GM18873 (cell line): Measurements from ENCODE around the gene CLTRN.
A peak's percentile ranks its signal among the peaks of the same experiment; 100 is the strongest.
"Not testable (repeated sequence)": the region's sequence is repeated elsewhere in the genome, so short reads cannot be mapped to it uniquely, and the experiment has no call there.

ENCODE experiments used
- ATAC-seq: cut with Tn5 transposase; IDR thresholded peaks from one replicate; pipeline ENCODE4 v1.9.1; 2021; ENCODE audit warnings: mild to moderate bottlenecking, moderate library complexity, moderate number of reproducible peaks; ENCODE audit not compliant: unreplicated experiment, low FRiP score

Gene CLTRN, protein sequence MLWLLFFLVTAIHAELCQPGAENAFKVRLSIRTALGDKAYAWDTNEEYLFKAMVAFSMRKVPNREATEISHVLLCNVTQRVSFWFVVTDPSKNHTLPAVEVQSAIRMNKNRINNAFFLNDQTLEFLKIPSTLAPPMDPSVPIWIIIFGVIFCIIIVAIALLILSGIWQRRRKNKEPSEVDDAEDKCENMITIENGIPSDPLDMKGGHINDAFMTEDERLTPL

DNA sequence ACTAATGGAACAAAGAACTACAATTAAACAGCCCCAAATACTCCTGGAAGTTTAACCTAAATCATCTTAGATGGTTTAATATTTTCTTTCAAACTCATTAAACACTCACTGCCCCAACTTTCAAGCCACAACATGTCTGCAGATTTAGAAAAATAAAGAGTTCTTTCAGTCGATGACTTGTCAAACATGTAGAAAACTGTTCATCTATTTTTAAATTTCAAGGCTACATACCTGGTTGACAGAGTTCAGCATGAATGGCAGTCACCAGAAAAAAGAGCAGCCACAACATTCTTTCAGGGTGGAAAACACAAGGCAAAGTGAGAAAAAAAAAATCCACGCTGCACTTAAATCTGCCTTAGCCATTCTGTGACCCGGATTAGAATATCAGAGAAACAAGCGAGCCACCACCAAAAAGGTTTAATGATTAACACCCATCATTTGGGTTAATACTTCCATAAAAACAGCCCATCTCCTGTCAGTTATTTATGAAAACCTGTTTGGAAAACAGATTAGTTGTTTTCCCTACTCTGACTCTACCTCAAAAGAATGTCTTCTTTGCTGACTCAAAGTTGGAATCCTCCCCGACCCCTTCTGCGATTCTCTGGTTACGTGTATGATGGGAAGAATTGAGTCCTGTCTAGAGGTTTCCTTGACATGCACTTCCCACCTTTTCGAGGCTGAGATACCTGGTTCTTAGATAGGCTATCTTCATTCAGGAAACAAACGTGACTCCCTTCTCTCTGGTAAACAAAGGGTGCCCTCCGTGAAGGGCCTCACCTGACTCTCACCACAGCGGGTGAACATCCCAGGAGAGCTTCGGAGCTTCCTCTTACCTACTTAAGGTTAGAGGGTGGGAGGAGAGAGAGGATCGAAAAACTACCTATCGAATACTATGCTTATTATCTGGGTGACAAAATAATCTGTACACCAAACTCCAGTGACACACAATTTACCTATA lies at the start of gene CLTRN:
Gene CLTRN, minus strand, starts transcription at position 319 of the 958 bp plus-strand sequence. Its CDS starts 30 bp downstream, at position 289.
- ATAC-seq, result no peak

DNA sequence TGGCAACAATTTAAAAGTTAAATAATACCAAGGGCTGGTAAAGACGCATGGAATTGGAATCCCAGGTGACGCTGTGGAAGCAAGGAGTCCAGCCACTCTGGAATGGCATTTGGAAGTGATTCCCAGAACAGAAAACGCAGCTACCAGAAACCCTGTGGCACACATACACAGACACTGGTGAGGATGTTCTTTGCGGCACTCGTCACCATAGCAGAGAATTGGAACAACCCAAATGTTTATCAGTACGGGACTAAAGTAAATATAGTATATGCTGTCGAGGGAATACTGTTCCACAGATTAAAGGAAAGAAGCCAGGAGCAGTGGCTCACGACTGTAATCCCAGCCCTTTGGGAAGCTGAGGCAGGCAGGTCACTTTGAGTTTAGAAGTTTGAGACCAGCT lies 39.7 kb upstream of the CLTRN start:
- ATAC-seq, result not testable (repeated sequence)

DNA sequence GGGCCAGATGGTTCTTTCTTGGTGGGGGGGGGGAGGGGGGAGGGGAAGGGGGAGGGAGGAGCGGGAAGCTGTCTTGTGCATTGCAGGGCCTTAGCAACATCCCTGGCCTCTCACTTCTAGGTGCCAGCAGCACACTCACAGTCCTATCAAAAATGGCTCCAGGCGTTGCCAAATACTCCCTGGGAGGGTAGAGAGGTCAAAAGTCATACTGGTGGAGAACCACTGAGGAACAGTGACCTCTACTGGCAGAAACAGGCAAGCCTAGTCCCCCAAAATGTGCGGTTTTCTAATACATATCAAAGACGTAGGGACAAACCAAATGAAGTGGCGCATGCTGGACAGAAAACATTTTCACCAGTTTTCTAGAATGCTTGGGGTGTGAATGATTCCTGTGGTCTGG lies 39.2 kb upstream of the CLTRN start:
- not testable (repeated sequence) for ATAC-seq

DNA sequence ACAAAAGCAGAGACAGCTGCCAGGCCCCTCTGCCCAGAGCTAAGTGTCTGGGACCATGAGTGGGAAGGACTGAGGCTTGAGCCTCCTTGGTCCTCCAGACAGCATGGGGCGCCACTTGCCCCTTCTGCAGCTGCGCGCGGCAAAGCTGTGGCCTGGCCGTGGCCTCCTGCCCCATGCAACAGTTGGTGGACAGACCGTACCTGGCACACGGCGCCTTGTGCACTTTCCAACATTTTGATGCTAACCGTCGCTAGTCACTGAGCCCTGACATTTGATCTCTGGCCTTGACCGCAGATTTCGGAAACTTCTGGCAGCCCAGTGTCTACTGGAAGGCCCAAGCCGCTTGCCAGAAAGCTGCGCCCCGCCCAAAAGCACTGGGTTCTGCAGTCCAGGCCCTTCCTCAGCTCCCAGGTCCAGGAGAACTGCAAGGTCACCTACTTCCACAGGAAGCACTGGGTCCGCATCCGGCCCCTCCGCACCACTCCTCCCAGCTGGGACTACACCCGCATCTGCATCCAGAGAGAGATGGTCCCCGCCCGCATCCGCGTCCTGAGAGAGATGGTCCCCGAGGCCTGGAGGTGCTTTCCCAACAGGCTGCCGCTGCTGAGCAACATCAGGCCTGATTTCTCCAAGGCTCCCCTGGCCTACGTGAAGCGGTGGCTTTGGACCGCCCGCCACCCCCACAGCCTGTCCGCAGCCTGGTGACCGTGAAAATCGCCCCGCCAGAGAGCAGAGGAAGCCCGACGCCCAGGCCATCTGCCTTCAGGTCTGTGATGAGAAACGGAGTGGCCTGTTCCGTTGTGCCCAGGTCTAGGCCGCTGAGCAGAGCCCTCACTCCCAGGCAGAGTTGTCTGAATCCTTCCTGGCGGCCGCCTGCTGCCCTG lies 38.1 kb upstream of the CLTRN start:
- no peak for ATAC-seq

DNA sequence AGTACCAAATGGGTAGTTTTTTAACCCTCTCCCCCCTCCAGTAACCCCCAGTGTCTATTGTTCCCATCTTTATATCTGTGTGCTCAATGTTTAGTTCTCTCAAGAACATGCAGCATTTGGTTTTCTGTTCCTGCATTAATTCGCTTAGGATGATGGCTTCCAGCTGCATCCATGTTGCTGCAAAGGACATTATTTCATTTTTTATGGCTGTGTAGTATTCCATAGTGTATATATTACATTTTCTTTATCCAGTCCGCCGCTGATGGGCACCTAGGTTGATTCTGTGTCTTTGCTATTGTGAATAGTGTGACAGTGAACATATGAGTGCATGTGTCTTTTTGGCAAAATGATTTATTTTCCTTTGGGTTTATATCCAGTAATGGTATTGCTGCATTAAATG lies 31.9 kb upstream of the CLTRN start:
- ATAC-seq, result no peak

DNA sequence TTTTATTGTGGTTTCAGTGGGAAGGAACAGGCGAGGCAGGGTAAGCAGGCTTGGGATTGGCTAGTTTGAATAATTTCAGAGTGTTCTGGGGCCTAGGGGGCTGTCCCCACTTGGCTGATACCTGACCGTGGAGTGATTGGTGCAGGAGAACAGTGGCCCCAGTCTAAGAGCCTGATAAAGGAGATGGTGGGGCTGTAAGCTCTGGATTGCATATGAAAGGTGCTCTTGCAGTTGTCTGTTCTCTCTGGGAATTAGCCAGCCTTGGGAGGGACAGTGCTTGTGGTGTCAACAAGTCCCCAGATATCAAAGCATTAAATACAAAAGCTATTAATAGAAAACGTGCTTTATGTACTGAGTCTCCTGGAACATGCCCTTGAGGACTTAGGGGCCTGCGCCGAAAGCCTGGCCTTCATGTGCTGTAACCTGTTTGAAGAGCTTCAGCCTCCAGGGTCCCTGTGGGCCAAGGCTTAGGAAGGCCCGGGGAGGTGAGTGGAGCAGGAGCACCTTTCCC lies 30.4 kb upstream of the CLTRN start:
- ATAC-seq, result no peak

DNA sequence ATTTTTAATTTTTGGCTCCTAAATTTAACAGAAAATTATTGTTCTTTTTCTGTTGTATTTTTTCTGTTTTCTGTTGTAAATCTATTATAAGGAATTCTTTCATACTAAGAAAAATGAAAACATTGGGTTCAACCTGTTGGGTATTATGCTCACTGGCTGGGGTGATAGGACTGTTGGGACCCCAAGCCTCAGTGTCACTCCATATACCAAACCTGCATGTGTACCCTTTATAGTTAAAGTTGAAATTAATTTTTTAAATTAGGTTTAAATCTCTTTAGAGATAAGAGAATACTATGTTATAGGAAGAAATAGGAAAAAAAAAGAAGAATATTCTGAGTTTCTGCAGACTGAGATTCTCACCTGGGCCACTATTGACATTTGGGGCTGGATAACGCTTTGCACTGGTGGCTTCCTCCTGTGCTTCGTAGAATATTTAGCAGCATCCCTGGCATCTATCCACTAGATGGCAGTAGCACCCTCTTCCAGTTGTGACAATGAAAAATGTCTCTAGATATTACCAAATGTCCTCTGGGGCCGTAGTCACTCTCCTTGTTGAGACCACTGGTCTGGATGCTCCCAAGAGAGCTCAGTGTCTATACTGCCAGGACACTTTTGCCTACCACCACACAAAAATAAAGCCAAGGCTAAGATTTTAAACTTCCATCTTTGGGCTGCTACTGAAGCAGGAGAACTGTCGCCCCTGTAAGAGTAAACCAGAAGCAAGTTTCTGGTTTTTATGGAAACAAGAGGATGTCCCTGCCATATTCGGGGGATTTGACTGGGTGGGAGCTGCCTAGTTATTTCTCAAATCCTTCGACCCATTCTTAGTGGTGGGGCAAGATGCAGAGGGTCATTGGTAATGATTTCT lies 22.4 kb upstream of the CLTRN start:
- peak; percentile 85 for ATAC-seq

DNA sequence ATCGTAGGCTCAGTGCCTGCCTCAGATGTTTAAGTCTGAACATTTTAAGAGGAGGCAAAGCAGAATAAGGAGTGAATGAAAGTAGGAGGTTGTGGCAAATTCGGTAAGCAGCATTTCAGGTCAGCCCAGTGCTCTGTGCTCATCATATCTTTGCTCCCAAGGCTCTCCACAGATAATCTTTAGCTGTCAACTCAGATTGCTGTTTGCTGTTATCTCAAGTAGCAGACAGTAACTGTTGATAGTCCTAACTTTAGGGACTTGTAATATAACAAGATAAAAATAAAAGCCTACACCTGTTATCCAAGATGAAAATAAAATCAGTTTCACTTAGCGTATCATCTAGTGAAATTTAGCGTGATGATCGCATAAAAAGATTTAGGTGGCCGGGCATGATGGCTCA lies 18.6 kb upstream of the CLTRN start:
- no peak for ATAC-seq

DNA sequence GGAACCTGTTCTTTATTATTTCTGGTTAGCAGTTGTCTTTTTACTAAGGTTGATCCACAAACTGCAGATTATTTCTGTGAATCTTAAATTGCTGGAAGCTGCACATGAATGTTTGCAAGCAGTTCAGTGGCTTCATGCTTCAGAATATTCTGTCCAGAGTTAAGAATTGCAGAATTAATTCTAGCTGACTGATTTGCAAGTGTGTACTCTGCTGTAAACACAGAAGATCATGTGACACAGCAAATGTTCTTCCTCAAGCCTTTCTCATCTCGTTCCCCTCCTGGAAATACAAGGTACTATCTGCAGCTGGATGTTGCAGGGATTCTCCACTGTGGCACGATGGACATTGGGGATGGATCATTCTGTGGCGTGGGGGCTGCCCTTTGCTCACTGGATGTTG lies 16.8 kb upstream of the CLTRN start:
- ATAC-seq, result no peak

DNA sequence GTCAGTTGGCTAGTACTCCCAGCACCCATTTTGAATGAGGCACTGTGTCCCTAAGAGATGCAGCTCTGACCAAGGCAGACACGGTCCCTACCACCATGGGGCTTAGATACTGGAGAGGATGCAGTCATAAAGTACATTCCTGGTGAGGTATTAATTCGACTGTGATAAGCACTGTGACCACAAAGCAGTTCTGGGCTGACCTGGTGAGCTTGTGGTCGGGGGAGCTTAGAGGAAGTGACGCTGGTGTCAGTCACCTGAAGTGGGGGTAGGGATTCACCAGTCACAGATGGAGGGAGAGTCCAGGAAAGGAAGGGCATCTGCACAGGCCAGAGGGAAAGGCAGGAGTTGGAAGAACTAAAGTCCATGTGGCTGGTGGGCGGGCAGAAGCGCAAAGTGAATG lies 15.8 kb upstream of the CLTRN start:
- ATAC-seq, result no peak

DNA sequence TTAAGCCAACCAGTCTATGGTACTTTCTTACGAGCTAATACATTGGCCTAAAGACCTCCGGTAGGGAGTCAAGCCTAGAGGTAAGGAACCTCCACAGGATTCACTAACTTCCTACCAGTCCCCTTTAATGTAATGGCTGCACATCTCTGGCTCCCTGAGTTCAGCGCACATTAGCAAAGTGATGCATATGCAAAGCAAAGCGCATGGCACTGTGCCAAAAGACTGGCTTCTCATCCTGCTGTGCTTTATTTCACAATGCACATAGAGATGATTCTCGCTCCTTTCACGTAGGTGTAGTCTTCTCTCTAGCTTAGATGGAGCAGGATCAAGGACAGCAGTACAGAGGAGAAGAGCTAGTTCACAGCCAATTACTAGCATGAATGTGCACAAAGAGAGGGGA lies 14.6 kb upstream of the CLTRN start:
- no peak for ATAC-seq

DNA sequence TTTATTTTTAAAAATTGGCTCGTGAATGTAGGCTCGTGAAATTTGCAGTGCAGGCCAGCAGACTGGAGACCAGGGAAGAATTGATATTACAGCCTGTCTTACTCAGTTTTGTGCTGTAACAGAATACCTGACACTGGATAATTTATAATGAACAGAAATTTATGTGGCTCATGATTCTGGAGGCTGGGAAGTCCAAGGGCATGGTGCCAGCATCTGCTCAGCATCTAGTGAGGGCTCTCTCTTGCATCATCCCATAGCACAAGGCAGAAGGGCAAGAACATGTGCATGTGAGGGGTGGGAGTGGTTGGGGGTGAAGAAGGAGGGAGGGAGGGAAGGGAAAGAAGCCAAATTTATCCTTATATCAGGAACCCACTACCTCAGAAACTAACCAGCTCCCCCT lies 13.7 kb upstream of the CLTRN start:
- no peak for ATAC-seq

DNA sequence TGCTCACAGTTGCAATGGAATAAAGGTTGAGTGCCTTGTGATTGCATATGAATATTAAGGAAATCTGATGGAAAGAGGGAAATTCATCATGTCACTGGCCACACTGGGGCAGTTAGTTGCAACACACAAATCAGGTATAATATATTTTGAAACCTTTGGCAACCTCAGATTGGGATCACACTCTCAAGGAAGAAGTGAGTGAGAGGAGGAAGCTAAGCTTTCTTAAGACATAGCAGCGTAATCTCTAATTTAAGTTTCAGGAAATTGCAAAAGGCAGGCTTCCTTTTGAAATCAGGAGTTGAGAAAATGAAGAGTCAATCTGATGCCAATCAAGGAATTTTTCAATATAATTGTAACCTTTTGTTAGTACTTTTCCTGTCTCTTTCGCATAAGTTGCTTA lies 12.3 kb upstream of the CLTRN start:
- ATAC-seq, result no peak

DNA sequence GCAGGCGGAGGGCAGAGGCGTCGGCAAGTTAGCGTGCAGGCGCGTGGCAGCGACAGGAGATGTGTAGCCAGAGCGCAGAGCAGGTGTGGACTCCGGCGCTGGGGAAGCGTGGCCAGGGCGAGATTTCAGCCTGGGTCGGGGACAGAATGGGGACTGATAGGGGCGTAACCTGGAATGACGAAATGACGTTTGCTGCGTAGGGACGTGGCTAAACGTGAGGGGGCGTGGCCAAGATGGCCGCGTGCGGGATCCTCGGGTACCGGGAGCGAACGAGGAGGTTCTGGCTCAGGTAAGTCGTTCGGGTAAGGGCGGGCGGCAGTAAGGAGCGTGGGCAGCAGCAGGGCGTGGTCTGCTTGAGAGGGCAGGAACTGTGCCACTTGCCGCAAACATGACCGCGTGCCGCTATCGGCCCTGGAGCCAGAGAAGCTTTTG lies 10.9 kb upstream of the CLTRN start:
- peak; percentile 65 for ATAC-seq

DNA sequence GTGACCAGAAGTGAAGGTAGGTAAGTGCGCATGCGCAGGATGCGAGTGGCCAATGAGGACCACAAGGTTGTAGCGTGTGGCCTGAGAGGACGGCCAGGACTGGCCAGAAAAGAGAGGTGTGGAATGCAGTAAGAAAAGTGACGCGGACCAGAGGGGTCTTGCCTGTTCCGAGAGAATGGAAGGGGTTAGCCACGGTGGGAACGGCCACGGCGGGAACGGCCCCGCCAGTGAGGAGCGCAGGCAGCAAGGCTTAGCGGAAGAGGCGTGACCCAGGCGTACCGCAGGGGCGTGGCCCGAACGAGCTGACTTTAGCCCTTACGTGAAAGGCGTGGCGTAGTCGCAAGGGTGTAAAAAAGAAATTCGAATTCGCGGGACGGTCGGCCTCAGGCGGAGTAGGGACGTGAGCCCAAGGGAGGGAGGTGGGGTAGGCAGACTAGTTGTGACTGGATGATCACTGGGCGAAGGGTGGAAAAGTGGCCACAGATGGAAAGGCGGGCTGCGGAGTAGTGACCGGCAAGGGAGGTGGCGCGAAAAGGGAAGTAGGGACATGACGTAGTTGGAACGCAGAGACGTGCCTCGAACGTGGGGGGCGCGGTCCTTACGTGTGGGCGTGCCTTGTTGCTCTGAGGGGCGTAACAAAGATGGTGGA lies 10.4 kb upstream of the CLTRN start:
- ATAC-seq, result peak; percentile 82

DNA sequence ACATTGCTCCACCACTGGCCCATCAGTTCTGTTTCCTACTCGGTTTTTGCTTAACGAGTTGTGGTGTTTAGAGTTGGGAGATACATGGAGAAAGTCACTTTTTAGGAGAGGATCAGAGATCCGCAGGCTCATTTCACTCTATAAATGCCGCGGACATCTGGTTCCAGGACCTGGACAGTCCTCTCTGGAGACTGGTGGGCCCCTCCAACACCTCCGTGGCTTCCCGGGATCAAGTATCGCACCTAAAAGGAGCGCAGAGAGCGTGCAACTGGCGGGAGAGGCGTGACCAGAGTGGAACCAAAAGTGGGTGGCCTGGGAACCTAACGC lies 9.9 kb upstream of the CLTRN start:
- ATAC-seq, result no peak

DNA sequence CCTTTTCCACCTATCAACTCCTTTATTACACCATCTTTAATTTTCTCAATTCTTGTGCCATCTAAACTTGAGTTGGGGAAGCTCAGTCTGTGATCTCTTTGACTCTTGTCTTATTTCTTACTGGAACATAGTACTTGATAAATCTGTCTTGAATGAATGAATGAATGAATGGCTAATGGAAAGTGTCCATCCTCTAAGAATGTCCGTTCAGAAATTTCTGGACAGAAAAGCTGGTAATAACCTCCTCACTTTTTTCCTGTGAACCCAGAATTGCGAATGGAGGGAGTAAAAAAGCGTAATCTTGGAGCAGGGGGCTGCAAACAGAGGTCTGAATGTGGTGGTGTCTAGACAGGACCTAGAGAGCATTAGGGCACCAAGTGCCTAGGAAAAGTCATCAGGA lies 9.4 kb upstream of the CLTRN start:
- no peak for ATAC-seq

DNA sequence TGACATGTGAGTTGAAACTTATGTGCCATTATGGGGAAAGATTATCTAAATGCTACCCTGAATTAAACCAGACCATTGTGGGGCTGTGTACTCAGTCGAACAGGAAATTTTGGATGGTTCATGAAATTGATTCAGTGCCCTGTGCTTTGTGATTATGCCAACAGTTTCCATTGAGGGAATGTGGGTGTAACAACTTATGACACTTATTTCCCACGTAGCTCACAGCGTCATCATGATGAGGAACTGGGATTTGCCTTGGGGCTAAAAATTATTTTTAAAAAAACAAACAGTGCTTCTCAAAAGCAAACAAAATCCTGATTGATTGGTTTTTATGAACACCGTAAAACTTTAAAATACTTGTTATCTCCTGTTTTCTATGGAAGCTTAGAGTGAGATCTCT lies 8.3 kb upstream of the CLTRN start:
- ATAC-seq, result no peak

DNA sequence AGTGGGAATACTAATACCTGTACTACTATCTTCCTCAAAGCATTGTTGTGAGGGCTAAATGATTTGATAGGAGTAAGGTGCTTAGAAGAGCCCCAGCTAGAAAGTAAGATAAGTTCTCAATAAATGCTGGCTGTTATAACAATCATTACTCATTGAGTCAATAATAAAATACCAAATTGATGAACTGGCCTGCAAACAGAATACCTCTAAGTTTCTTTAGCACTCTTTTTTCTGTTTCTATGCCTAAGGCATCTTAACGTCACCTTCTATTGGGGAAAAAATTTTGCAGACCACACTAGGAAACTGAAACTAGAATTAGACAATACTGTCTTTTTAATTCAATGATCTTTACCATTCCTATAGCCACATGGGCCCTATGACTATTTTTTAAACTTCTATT lies 1.2 kb downstream of the CLTRN start:
- no peak for ATAC-seq
